K562 (cell line): Measurements from ENCODE around the gene ADAM15. TPM values are rescaled to one million over a fixed set of nuclear protein-coding genes. Genes with fewer than 3 reads are reported as not detected.

ENCODE experiments used
- CBFB ChIP-seq: sonication (generic); formaldehyde crosslinking; IDR thresholded peaks from 2 replicates; pipeline ENCODE4 v1.4.0; 2020; ENCODE audit warnings: mild to moderate bottlenecking, missing genetic modification reagents
- CHCHD3 ChIP-seq: fragments of 250-450 bp; sonication (Bioruptor Pico); IDR thresholded peaks from 2 replicates; pipeline ENCODE4 v2.1.2; 2022; ENCODE audit warnings: mild to moderate bottlenecking
- HDAC3 ChIP-seq: fragments of 450-650 bp; IDR thresholded peaks from 2 replicates; pipeline ENCODE4 v1.6.1; 2018; ENCODE audit warnings: borderline replicate concordance, mild to moderate bottlenecking, moderate library complexity; ENCODE audit not compliant: partially characterized antibody
- HDGF ChIP-seq: fragments of 450-650 bp; IDR thresholded peaks from 2 replicates; pipeline ENCODE4 v1.6.1; 2016
- ILF3 ChIP-seq: fragments of 450-650 bp; IDR thresholded peaks from 2 replicates; pipeline ENCODE4 v1.6.1; 2018; ENCODE audit warnings: antibody characterized with exemption, mild to moderate bottlenecking, moderate library complexity, borderline replicate concordance
- KAT2B ChIP-seq: IDR thresholded peaks from one replicate; pipeline ENCODE4 v1.6.1; 2012; ENCODE audit warnings: low read depth, mild to moderate bottlenecking, control low read depth, inconsistent platforms, low read length, moderate library complexity
- KDM1A ChIP-seq, 2 experiments: fragments of 450-650 bp; IDR thresholded peaks; 2 replicates each; pipeline ENCODE4 v1.6.1; 2016; ENCODE audit warnings: mild to moderate bottlenecking in 2 of 2
- KLF16 ChIP-seq: IDR thresholded peaks from 2 replicates; pipeline ENCODE4 v1.6.1; 2016; ENCODE audit warnings: antibody characterized with exemption
- L3MBTL2 ChIP-seq: fragments of 450-650 bp; IDR thresholded peaks from 2 replicates; pipeline ENCODE4 v1.6.1; 2016; ENCODE audit warnings: mild to moderate bottlenecking, moderate library complexity
- POLR2A ChIP-seq: fragments of 450-650 bp; conservative IDR thresholded peaks from 2 replicates; pipeline ENCODE4 v1.6.1; 2016
- RAD21 ChIP-seq, 2 experiments: fragments of 250-450 bp in 1 of 2; fragments of 450-650 bp in 1 of 2; sonication (Bioruptor Pico) in 1 of 2; formaldehyde crosslinking in 1 of 2; IDR thresholded peaks in 1 of 2; conservative IDR thresholded peaks in 1 of 2; 2 replicates each; pipeline versions ENCODE4 v1.4.0 to v1.8.0; 2020 to 2022; ENCODE audit warnings: mild to moderate bottlenecking in 2 of 2, moderate library complexity in 1 of 2
- RAD51 ChIP-seq: fragments of 450-650 bp; IDR thresholded peaks from 2 replicates; pipeline ENCODE4 v1.7.1; 2016; ENCODE audit warnings: low read depth, mild to moderate bottlenecking, borderline replicate concordance
- SOX6 ChIP-seq: fragments of 450-650 bp; IDR thresholded peaks from 2 replicates; pipeline ENCODE4 v1.6.1; 2014; ENCODE audit warnings: mild to moderate bottlenecking
- SRF ChIP-seq, 2 experiments: fragments of 250-450, 450-650 bp in 1 of 2; sonication (Bioruptor Pico) in 1 of 2; sonication (generic) in 1 of 2; formaldehyde crosslinking; IDR thresholded peaks; 2 replicates each; pipeline versions ENCODE4 v1.5.0 to v1.5.1; 2020 to 2022; ENCODE audit warnings: mild to moderate bottlenecking in 1 of 2, missing genetic modification reagents in 1 of 2
- ZC3H4 ChIP-seq: sonication (generic); formaldehyde crosslinking; IDR thresholded peaks from 2 replicates; pipeline ENCODE4 v1.9.0; 2021; ENCODE audit warnings: missing genetic modification reagents, borderline replicate concordance
- ZNF586 ChIP-seq: fragments of 450-650 bp; formaldehyde crosslinking; conservative IDR thresholded peaks from 2 replicates; pipeline ENCODE4 v1.4.0; 2020; ENCODE audit warnings: mild to moderate bottlenecking, moderate library complexity
- ZNF668 ChIP-seq: fragments of 250-450 bp; sonication (Bioruptor Pico); IDR thresholded peaks from 2 replicates; pipeline ENCODE4 v1.8.0; 2022; ENCODE audit warnings: mild to moderate bottlenecking, inconsistent platforms
- polyA plus RNA-seq, 8 experiments: library from polyadenylated mRNA; depleted of rRNA in 4 of 8; stranded (reverse) in 5 of 8; unstranded in 3 of 8; fragments of >200 nt; fragmentation: Nextera tagmentation in 2 of 8; fragmentation: Illumina TruSeq in 1 of 8; extraction: Ambion mirVana in 2 of 8; extraction: Trizol in 1 of 8; gene quantifications; 2 replicates each; pipeline versions ENCODE4 v1.2.1 to v1.2.3, GENCODE V29; 2011 to 2014; ENCODE audit warnings: inconsistent platforms in 1 of 8, missing spikeins in 1 of 8
- total RNA-seq, 7 experiments: library from RNA; depleted of rRNA in 6 of 7; stranded (reverse); fragments of >200 nt in 6 of 7; fragmentation: Illumina TruSeq in 2 of 7; extraction: Trizol in 2 of 7; gene quantifications; 2 replicates each; pipeline versions ENCODE4 v1.2.1 to v1.2.3, GENCODE V29; 2011 to 2021; ENCODE audit warnings: low replicate concordance in 1 of 7
- TF ChIP-seq, protein P1 (sequence below): IDR thresholded peaks from 2 replicates; pipeline ENCODE4 v1.6.1; 2012; ENCODE audit warnings: low read depth, low read length, improper control_type of control experiment, borderline replicate concordance
- TF ChIP-seq, protein P2 (sequence below): fragments of 250-450 bp; sonication (Bioruptor Pico); IDR thresholded peaks from 2 replicates; pipeline ENCODE4 v1.5.0; 2021; ENCODE audit warnings: mild to moderate bottlenecking, moderate library complexity
- TF ChIP-seq, protein P3 (sequence below): fragments of 450-650 bp; IDR thresholded peaks from 2 replicates; pipeline ENCODE4 v1.6.1; 2016; ENCODE audit warnings: antibody characterized with exemption
- TF ChIP-seq, protein P4 (sequence below): fragments of 450-650 bp; formaldehyde crosslinking; IDR thresholded peaks from 2 replicates; pipeline ENCODE4 v1.4.0; 2020; ENCODE audit warnings: mild to moderate bottlenecking, moderate library complexity

Gene ADAM15
- total and polyA plus RNA-seq, 9 of the 15 experiments (the other 6 are each of a cell fraction or from before 2014, with no cell fraction given) = 0.69 to 72.3 (median 32.8) TPM

GRCh38 chr1:155008015-155008941 lies 42.8 kb upstream of the ADAM15 start (continued):
- TF ChIP-seq ILF3 (no peak), ZNF586 (CRISPR knock-in tag) (no peak), HDAC3 (no peak), ZC3H4 (no peak), KDM1A (IDR thresholded peaks at IDR 0.05) (peak in 1 of 2 experiments; percentile 93; a peak in 2 of 4 replicates), KLF16 (no peak), HDGF (0 out of 2 replicates have a peak, but pooled peaks have one; percentile 52), SRF (CRISPR knock-in tag; IDR thresholded peaks at IDR 0.05) (no peak), RAD51 (no peak), KAT2B (no peak), POLR2A (0 out of 2 replicates have a peak, but pooled peaks have one; percentile 32), SOX6 (no peak), L3MBTL2 (no peak), CBFB (CRISPR knock-in tag) (no peak), RAD21 (CRISPR knock-in tag; conservative IDR thresholded peaks at IDR 0.05 in 1 of 2, IDR thresholded peaks at IDR 0.05 in 1 of 2) (no peak), ZNF668 (no peak), CHCHD3 (no peak)
- TF ChIP-seq, protein P1, sequence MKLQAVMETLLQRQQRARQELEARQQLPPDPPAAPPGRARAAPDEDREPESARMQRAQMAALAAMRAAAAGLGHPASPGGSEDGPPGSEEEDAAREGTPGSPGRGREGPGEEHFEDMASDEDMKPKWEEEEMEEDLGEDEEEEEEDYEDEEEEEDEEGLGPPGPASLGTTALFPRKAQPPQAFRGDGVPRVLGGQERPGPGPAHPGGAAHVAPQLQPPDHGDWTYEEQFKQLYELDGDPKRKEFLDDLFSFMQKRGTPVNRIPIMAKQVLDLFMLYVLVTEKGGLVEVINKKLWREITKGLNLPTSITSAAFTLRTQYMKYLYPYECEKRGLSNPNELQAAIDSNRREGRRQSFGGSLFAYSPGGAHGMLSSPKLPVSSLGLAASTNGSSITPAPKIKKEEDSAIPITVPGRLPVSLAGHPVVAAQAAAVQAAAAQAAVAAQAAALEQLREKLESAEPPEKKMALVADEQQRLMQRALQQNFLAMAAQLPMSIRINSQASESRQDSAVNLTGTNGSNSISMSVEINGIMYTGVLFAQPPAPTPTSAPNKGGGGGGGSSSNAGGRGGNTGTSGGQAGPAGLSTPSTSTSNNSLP = no peak
- TF ChIP-seq, protein P2, sequence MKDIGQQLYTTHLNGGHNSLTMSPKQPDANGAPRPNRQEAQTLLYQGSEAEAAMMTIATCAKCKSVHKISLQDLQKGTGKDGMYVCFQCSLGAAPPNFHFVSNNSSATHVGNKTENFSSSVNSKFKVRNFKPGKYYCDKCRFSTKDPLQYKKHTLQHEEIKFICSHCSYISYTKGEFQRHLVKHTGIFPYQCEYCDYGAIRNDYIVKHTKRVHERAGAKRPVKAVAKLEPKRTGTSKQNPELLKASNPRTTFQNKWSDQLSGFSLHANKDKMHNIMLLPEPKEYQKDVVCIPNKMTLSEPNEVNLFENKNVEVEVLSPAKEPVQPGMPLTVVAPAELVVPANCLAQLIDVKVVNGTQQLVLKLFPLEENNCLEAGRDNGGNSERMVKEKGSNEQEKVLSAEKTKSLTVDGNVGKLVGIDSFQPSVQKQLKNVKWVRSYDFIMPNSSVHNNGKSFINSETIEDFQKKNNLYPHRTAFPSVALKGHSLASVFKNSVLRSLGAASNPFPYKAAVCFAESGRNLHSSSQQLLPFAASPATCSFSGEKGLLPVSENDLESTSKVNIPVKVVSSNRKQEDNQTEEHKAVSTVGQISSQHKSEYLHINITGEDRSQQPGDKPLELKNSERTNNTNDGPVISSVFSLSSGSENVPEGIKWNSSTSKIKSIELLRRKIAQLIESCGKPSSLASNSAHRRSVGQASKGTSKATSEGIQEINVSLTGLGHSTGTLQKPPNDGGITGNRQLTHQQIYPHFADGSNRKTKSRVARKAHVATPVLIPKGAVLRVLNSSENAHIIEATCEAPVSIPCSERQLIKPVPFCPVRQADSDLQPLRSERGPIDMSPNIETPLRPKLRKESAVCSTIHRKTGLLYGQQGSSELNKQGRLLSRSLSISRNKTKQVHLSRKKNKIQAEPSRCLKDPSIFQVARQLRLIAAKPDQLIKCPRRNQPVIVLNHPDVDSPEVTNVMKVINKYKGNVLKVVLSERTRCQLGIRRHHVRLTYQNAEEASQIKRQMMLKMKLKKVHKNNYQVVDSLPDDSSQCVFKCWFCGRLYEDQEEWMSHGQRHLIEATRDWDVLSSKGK (CRISPR knock-in tag) = no peak
- TF ChIP-seq, protein P3, sequence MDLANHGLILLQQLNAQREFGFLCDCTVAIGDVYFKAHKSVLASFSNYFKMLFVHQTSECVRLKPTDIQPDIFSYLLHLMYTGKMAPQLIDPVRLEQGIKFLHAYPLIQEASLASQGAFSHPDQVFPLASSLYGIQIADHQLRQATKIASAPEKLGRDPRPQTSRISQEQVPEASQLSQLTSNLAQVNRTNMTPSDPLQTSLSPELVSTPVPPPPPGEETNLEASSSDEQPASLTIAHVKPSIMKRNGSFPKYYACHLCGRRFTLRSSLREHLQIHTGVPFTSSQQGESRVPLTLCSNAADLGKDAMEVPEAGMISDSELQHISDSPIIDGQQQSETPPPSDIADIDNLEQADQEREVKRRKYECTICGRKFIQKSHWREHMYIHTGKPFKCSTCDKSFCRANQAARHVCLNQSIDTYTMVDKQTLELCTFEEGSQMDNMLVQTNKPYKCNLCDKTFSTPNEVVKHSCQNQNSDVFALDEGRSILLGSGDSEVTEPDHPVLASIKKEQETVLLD = 0 out of 2 replicates have a peak, but pooled peaks have one; percentile 35
- TF ChIP-seq, protein P4, sequence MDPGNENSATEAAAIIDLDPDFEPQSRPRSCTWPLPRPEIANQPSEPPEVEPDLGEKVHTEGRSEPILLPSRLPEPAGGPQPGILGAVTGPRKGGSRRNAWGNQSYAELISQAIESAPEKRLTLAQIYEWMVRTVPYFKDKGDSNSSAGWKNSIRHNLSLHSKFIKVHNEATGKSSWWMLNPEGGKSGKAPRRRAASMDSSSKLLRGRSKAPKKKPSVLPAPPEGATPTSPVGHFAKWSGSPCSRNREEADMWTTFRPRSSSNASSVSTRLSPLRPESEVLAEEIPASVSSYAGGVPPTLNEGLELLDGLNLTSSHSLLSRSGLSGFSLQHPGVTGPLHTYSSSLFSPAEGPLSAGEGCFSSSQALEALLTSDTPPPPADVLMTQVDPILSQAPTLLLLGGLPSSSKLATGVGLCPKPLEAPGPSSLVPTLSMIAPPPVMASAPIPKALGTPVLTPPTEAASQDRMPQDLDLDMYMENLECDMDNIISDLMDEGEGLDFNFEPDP (CRISPR knock-in tag) = no peak
